NCI-H748 (cell line): ENCODE measurements around the gene TBC1D22A.

Experiments
- DNase-seq: peaks from one replicate; lab custom pipeline; 2025; ENCODE audit not compliant: unreplicated experiment; lab: John Stamatoyannopoulos, UW

TBC1D22A gene

DNA sequence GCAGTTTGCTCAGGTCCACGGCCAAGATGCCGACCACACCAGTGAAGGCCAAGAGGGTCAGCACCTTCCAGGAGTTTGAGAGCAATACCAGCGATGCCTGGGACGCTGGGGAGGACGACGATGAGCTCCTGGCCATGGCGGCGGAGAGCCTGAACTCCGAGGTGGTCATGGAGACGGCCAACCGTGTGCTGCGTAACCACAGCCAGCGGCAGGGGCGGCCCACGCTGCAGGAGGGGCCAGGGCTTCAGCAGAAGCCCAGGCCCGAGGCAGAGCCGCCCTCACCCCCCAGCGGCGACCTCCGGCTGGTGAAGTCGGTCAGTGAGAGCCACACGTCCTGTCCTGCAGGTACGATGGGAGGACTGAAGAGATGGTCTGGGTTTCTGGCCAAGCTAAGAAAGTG lies 31.0 kb downstream of the TBC1D22A start:
- DNase-seq = no peak

DNA sequence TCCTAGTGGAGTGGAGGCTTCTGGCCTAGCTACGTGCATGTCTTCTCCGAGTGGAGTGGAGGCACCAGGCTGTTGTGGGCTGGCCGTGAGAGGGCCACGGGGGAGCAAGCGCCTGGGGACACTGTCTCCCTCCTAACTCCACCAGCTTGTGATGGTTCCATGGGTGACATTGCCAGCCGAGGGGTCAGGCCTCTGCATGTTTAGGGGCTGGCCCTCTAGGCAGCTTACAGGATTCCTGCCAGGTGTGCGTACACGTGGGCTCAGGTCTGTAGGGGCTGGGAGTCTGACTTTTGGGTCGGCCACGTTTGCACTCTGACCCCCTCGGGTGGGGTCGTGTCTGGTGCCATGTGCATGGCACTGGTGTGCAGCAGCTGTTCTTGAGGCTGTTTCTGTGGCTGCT lies 31.6 kb downstream of the TBC1D22A start:
- no peak for DNase-seq

DNA sequence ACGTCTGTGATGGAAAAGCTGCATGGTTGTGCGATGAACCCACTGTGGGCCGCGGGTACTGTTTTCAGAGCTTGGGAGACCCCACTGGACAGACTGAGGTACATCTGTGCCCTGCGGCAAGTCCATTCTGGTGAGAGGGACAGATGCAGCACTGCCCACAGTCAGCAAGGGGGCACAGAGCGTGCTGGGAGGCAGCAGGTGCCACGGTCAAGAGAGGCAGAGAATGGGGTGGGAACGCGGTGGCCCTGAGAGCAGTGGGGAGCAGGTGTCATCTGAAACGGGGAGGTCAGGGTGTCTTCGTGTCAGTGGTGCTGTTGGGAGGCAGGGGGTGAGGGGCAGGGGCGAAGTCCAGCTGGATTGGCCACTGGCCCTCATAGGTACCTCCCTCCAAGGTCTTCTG lies 32.0 kb downstream of the TBC1D22A start:
- no peak for DNase-seq

DNA sequence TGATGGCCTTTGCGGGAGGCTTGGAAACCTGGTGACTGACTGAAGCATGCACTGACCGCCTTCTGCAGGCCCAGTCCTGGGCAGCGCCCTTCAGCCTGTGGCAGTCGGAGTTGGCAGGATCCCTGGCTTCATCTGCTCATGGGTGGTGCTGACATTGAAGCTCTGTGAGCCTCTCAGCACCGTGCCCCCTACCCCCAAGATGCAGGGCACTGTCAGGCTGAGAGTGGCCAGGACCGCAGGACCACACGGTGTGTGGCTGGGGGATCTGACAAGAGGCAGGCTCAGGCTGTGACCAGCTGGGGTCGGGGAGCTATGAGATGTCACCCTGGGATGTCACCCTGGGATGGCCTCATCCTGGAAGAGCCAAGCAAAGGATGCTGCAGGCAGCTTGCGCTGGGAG lies 32.7 kb downstream of the TBC1D22A start:
- no peak for DNase-seq

DNA sequence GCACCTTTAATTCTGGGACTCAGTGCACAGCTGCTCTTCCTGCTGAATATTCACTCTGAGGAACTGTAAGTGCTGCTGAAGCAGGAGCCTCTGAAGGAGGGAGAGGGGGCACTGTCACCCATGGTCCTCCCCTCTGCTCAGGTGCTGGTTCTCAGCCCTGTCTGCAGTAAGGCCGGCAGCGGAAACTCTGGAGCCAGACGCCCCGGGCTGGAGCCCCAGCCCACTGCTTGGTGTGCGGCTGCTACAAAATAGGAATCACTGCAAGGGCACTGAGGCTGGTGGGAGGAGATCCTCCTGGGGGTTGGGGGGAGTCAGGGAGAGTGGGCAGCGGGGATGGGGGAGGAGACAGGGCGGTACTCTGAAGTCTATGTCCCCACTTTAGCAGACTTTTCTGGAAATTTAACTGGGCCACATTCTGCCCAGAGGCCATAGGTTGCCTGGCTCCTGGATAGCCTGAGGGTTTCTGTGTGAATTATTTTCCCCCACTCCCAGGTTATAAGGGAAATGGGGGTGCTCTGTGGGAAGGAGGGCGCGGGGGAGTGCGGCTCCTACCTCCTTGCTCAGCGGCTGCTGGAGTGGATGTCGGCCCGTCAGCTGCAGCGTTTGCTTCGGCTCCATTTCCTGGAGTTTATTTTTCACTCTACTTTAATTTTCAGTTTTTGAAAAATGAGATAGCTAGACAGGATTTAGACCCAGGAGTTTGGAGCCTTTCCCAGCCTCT lies 33.6 kb downstream of the TBC1D22A start:
- no peak for DNase-seq

DNA sequence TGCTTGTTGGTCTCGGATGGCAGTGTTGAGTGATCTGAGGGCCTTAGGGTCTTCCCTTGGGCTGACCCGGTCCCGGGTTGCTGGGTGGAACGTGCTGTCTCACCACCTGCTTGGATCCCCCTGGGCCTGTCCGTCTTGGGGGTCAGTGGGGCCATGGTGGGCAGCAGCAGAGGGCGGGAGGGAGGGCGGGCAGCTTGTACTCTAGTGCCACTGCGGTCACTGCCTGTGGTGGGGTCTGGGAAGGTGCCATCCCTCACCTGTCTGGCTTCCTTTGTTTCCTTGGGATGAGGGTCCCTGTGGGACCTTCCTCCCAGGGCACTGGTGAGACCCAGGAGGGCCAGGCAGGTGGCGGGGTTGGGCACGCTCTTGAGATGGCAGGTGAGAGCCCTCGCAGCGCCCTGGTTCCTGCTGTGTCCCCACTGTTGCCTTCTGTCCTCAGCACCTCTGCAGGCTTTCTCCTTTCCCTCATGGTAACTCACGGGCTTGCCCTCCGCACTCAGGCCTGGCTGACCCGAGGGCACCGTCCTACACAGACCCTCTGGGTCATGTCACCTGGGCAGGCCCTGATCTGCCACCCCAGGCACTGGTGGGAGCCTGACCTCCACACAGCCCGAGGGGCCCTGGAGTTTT lies 34.2 kb downstream of the TBC1D22A start:
- DNase-seq = no peak

DNA sequence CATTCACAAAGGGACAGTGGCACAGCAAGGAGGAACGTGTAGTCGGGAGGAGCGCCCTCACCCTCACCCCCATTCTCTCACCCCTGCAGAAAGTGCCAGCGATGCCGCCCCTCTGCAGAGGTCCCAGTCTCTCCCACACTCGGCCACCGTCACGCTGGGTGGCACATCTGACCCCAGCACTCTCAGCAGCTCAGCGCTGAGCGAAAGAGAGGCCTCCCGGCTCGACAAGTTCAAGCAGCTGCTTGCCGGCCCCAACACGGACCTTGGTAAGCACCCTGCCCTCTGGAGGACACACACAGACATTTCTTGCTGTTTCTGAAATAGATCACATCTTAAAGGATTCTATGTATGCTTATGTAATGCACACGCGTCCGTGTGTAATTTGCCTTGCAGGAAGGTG lies 34.9 kb downstream of the TBC1D22A start:
- no peak for DNase-seq

DNA sequence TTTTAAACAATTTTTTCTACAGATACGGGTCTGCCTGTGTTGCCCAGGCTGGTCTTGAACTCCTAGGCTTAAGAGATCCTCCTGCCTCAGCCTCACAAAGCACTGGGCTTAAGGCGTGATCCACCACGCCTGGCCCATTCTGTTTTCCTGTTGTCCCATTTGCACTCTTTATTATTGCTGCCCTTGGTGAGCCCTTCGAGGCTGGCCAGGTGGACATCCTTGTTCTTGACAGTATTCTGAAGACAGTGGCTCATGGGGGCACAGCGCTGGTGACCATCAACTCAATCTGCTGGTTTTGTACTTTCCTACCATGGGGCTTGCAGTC lies 35.6 kb downstream of the TBC1D22A start:
- no peak for DNase-seq

DNA sequence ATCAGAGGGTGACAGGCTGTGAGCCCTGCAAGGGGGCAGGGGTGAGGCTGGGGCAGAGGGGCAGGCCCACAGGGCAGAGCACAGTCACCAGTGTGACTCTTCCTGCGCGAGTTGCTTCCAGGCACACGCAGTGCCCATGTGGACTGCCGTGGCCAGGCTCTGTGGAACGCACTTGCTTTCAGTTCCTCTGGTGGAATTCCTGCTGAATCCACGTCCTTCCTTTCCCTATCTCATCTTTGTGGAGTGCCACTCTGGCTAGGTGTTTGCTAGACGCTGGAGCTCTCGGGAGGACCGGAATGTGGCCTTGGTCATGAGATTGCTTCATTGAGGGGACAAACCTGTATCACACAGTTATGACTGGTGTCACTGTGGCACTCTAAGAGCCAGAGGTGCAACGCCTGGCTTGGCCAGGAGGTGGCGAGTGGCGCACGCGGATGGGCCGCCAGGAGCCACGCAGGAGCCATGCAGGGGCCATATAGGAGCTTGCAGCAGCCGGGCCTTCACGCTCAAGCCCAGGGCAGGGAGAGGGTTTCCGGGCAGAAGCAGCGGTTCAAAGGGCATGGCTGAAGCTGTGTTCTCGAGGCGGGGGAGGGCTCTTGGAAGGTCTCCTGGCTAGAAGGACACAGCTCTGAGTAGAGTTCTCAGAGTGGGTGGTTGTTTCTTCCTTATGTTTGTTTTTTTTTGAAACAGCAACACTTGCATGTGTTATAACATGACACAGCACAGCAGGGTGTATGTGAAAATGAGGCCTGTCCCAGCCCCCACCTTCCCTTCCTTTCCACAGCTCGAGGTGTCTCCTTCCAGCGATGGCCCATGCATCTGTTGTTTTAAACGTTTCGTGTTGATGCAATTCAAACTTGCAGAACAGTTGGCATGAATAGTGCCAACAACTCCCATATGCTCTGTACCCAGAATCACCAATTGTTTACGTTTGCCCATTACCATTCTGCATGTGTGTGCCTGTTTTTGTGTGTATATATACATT lies 36.2 kb downstream of the TBC1D22A start:
- DNase-seq = peak; percentile 74

DNA sequence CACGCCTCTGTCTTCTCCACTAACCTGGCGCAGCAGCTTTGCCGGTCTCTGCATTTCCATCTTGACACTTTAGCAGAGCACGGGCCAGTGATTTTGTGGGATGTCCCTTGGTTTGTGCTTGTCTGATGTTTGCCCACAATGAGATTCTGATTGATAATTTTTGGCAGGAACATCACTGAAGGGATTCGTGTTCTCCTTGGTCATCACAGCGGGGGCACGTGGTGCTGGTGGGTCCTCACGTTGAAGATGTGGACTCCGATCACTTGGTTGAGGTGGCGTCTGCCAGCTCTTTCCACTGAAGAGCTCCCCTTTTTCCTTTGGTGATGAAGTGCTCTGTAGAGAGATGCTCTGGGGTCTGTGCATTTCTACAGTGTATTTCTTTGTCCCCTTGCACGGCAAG lies 37.2 kb downstream of the TBC1D22A start:
- DNase-seq = no peak

DNA sequence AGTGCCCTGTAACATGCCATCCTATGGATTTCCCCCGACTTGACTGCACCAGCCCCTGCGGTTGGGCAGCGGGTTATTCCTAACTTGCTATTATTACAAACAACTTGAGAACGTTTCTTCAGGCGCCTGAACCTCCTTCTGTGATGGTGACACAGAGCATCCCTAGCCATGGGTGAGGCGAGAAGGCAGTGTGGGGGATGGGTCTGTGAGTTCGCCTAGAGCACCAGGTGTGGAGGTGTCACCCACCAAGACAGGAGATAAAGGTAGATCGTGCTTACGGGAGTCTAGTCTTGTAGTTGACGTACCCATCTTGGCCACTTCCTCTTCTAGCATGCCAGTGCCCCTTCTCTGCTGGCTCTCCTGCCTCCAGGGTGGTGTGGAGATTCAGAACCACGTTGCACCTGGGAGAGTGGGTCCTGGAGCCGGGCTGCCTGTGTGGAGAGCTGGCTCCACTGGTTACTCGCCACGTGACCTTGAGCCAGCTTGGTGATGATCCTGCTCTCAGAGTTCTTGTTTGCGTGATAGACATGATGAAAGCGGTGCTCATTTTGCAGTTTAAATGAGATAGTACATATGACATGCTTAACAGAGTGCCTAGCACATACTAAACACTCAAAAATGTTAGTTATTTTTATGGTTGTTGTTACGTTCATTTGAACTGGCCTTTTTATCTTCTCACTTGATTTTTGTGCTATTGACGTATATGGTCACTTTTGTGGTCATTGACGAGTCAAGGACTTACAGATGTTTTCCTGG lies 37.8 kb downstream of the TBC1D22A start:
- DNase-seq = no peak

DNA sequence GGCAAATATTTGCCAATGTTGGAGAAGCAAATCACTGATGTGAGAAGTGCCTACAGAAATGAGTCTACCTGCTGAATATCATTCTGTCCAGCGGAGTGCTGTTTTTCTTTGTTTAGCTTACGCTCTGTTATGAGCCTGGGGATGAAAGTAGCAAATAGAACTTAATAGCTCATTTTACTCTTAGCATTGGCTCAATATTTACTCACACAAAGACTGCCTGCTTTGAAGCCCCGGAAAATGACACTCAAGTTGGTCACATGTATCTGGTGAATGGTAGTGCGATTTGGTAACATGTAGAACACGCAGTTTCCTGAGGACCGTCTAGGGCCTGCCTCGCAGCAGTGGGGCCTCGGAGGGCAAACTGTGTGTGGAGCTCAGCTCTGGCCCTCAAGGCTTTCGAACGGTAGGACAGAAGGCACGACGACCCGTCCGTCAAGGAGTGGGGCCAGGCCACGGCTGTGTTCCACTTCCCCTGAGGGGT lies 38.9 kb downstream of the TBC1D22A start:
- peak; percentile 86 for DNase-seq

DNA sequence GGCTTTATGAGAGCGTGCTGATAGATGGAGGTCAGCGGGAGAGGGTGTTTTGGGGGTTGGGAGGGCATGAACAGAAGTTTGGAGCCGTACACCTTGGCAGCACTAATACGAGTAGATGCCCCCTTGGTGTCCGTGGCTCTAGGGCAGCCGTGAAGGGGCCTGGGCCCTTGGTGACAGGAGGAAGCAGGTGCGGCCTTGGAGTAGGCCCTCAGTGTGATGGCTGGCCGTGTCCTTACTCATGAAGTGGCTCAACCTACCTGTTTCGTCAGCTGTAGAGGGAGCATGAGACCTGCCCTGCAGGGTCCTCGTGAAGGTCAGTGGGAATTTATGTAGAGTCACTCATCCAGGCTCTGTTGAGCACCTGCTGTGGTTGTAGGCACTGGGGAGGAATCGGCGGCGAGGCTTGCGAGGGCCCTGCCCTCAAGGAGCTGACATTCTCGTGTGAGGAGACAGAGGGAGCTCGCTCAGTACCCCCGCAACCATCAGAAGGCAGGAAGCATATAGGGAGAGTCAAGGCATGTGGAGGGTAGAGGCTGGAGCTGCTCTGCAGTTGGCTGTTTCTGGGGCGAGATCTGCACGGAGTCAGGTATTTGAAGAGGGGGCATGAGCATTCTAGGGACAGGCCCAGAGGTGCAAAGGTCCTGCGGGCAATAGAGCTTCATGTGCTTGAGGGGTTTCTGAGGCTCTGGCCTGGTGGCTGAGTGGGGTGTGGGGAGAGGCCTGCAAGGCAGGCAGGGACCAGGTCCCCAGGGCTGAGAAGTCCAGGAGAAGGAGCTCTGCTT lies 39.6 kb downstream of the TBC1D22A start:
- DNase-seq = no peak

DNA sequence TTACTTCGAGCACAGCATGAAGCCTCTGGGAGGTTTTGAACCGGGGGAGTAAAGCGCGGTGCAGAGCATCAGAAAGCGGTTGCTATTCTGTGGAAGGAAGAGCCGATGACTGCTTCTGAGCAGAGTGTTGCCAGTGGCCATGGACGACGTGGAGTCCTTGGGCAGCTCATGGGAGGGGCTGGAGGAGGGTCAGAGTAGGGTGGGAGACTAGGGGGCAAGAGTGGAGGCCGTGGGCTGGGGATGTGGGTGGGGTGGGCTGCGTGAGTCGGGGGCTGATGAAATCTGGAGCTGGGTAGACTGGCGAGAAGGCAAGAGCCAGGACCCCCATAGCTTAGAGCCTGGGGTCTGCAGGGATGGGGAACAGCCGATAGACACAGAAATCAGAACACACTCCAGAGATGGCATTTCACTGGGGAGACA lies 40.2 kb downstream of the TBC1D22A start:
- DNase-seq = no peak

DNA sequence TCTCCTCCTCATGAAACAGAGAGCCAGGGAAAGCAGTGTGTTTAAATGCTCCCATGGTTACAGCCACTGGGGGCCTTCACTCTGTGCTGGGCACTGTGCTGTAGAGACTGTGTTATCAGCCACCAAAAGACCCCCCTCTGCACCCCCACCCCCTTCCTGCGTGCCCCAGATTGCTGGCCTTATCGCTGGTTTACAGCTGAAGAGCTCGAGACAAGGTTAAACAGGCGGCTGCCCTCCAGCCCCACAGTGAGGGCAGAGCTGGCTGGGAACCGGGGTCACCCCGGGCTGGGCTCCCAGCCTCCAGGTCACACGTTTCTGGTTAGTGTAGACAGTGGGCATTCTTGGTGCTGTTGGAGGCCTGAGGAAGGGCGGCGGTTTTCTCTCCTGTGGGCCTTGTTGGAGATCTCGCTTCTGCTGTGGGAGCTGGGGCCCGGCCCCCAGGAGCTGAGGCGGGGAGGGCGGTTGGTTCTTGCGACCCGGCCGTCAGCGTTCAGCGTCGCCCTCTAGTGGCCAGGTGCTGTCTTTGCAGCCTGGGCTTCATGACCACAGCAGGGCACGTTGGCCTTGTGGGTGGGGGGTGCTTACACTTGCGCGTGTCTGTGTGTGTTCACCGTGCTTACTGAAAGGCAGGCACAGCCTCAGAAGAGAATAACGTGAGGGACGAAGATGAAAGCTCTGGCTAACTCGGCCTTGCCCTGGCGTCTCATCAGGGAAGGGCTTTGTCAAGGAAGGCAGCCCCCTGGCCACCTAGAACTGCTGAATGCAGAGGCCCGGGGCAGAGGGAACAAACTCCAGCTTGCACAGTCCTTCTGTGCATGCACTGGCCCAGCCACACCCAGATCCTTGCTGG lies 40.8 kb downstream of the TBC1D22A start:
- peak; percentile 48 for DNase-seq

DNA sequence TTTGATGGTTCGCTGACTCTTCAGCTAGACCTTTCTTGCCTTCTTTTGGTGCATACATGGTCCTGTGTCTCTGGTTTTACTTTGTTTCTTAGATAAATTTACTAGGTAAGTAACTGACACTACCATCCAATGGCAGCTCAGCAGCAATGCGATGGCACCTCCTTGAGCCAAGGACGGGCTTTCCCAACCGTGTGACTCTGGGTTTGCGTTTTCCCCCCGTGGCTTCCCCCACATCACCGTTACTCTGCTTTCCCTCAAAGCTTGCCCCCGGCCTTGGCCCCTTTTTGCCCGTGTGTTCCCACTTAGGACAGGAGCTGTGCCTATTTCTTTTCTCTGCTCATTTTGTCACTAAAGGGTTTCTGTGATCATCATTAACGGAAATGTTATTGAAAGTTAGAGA lies 41.5 kb downstream of the TBC1D22A start:
- no peak for DNase-seq

DNA sequence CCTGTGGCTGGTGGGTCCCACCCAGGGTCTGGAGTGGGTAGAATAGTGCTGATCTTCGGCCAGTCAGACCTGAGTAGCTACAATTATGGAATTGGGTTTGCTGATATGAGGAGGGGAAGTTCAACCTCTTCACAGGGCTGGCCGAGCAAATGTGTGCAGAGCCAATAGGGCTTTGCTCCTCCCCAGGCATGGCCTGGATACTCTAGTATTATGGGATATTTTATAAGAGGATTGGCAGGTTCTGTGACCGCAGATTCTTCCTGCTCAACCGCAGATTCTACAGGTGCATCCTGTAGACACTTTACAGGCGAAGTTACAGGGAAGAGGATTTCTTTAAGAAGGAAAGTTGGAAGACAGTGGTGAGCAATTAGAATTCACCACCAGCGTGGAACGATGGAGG lies 44.3 kb downstream of the TBC1D22A start:
- DNase-seq = no peak

DNA sequence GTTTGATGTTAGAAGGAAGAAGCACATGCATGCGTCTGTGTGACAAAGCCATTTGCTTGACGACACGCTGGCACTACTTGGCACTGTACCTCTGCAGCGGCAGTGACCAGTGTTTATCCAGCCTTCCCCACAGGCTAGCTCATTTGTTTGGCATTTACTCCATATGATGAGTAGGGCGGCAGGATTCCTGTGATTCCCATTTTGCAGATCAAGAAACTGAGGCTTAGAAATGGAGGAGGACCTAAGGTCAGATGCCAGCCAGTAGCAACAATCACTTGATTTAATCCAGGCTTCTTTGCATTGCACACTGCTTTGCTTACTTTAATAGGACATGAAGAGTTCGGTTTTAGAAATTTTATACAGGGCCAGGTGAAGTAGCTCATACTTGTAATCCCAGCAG lies 45.0 kb downstream of the TBC1D22A start:
- DNase-seq = no peak

DNA sequence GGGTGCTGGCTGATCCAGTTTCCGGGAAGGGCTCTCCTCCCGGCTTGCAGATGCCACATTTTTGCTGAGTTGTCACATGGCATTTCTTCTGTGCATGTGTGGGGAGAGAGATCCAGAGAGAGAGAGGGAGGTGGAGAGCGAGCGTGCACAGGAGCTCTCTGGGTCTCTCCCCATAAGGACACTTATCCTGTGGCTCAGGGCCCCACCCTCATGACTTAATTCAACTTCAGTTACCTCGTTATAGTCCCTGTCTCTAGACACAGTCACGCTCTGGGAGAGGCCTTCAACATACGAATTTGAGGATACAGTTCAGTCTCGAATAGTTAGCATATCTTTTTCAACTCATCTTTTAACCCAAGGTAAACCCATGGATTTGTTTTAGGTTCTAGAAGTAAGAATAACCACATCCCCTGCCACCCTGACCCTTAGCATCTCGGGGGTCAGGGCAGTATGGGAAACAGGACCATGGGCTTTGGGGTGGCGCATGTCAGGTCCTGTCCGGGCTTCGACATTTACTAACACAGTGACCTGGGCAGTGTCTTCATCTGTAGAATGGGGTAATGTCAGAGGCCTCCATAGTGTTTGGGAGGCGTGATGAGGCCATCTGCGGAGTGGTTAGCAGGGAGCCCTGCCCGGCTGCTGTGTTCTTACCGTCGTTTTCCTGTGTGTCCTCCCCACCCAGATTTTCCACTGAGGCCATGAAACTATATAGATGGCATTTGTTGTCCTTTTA lies 46.9 kb downstream of the TBC1D22A start:
- no peak for DNase-seq
